NCI-H524 (cell line): ENCODE results near the gene LRTM1.
A peak's percentile ranks its signal among the peaks of the same experiment; 100 is the strongest.

ENCODE experiments used
- DNase-seq, 2 experiments: peaks; one replicate each; lab custom pipeline; 2025; lab: John Stamatoyannopoulos, UW

LRTM1 gene

GRCh38 chr3:54892168-54892567 is 35.7 kb downstream of the LRTM1 start:
- DNase-seq, result no peak

- DNase-seq, result no peak
Observed at GRCh38 chr3:54891540-54891897, 36.3 kb downstream of the LRTM1 start.

- DNase-seq, result no peak
Observed at GRCh38 chr3:54889731-54890130, 38.1 kb downstream of the LRTM1 start.

- DNase-seq, result no peak
Observed at GRCh38 chr3:54888873-54889272, 39.0 kb downstream of the LRTM1 start.

GRCh38 chr3:54888162-54888561 is 39.7 kb downstream of the LRTM1 start:
- DNase-seq, result no peak

GRCh38 chr3:54882129-54882833 is 45.6 kb downstream of the LRTM1 start:
- DNase-seq, result no peak

GRCh38 chr3:54878145-54878544 is 49.7 kb downstream of the LRTM1 start:
- DNase-seq, result no peak

- DNase-seq, result no peak
Observed at GRCh38 chr3:54877730-54878129, 50.1 kb downstream of the LRTM1 start.

- DNase-seq, result no peak
Observed at GRCh38 chr3:54876694-54877093, 51.2 kb downstream of the LRTM1 start.

- DNase-seq, result peak; percentile 39 to 86
Observed at GRCh38 chr3:54875596-54876268, 52.1 kb downstream of the LRTM1 start.

- DNase-seq, result no peak
Observed at GRCh38 chr3:54874816-54875556, 52.9 kb downstream of the LRTM1 start.

- DNase-seq, result no peak
Observed at GRCh38 chr3:54873059-54874010, 54.5 kb downstream of the LRTM1 start.

- DNase-seq, result no peak
Observed at GRCh38 chr3:54871867-54872266, 56.0 kb downstream of the LRTM1 start.

GRCh38 chr3:54870423-54870822 is 57.4 kb downstream of the LRTM1 start:
- peak in 1 of 2 experiments; percentile 58 for DNase-seq
